ENCODE data around the gene IL22RA2.

DNA sequence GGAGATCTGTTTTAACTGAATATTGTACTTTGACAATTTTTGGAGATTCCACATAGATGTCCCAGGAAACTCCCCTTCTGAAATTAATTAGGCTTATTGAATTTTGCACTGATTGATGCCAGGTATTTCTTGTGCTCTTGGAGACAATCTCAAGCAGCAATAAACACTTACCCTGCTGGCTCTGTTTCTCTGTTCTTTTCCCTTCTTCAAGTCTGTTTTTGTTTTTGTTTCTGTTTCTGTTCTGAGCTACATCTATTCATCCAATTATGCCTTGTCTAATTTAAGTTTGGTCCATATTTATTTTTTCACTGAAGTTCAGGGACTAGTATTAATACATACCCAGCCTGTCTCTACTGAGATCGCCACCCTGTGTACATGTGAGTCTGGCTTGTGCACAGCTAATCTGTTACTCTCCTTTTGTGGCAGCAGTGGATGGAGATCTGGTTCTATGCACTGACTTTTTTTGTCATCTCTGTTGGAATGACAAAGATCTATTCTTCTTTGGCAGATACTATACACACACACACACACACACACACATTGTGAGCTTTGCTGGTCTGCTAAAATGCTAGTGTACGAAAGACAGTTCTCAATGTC lies 51.9 kb downstream of the IL22RA2 start:
- TF ChIP-seq, protein P1, sequence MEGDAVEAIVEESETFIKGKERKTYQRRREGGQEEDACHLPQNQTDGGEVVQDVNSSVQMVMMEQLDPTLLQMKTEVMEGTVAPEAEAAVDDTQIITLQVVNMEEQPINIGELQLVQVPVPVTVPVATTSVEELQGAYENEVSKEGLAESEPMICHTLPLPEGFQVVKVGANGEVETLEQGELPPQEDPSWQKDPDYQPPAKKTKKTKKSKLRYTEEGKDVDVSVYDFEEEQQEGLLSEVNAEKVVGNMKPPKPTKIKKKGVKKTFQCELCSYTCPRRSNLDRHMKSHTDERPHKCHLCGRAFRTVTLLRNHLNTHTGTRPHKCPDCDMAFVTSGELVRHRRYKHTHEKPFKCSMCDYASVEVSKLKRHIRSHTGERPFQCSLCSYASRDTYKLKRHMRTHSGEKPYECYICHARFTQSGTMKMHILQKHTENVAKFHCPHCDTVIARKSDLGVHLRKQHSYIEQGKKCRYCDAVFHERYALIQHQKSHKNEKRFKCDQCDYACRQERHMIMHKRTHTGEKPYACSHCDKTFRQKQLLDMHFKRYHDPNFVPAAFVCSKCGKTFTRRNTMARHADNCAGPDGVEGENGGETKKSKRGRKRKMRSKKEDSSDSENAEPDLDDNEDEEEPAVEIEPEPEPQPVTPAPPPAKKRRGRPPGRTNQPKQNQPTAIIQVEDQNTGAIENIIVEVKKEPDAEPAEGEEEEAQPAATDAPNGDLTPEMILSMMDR (conservative IDR thresholded peaks at IDR 0.05; ENCODE audit: low read depth, low read length) = no peak
- no peak for TF ChIP-seq EZH2 (IDR thresholded peaks at IDR 0.05; ENCODE audit: borderline replicate concordance, low read depth, low read length, poor library complexity, severe bottlenecking)
